ENCODE measurements around the gene FLT1.

Gene FLT1

GRCh38 chr13:28301839-28302238 lies 193.1 kb downstream of the FLT1 start:
- no peak for DNase-seq

DNA sequence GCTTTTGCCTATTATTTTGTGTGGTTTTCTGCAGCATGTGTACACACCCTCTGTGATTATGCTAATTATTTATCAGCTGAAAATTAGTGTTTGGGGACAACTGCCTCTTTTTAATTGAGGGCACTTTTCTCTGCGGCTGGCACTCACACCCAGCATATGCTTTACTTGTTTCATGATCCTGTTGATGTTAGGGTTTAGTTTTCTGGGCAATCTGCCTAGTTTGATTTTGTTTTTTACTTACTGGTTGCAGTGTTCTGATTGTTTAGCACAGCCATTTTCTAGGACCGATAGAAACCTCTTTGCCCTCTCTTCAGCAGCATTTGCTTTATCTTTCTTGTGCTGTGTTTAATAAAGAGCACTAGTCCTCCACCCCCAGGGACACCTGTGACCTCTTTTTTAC lies 195.0 kb downstream of the FLT1 start:
- no peak for DNase-seq

GRCh38 chr13:28297341-28297740 lies 197.6 kb downstream of the FLT1 start:
- DNase-seq = no peak

GRCh38 chr13:28286263-28286662 lies 208.7 kb downstream of the FLT1 start:
- no peak for DNase-seq

- DNase-seq = no peak
Measured at GRCh38 chr13:28283600-28283999, 211.3 kb downstream of the FLT1 start.

DNA sequence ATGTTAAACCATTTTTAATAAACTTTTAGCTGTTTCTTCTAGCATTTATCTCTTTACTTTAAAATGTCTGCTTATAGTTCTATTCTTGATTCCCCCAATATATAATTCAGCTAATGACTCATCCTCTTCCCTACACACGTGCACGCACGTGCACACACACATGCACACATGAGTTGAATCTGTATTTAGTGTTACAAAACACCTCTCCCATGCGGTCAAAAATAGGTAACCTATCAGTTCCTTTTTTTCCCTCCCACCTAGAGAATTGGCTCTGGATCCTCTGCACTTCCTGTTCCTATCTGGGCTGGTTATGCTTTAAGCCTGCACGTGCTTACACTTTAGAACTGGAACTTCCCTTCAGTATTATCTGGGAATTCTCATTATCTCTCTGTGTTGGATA lies 212.5 kb downstream of the FLT1 start:
- no peak for DNase-seq

DNA sequence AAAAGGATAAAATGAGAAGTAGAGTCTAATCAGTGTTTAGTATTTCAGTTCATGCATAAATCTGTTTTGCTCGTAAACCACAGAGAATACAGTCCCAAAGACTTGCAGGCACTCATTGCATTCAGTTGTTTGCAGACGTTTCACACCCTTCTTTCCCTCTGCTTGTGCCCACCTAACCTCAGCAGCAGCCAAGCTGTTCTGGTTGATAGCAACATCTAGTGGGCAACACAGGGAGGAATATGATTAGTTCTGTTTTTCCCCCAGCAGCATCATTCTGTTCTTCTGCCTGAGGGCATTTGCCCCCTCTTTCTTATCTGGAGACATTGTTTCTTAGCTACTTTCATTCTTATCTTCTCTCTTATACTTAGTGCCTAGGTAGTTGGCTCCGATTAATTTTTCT lies 221.0 kb downstream of the FLT1 start:
- no peak for DNase-seq

- DNase-seq = no peak
Measured at GRCh38 chr13:28271056-28271840, 223.7 kb downstream of the FLT1 start.

DNA sequence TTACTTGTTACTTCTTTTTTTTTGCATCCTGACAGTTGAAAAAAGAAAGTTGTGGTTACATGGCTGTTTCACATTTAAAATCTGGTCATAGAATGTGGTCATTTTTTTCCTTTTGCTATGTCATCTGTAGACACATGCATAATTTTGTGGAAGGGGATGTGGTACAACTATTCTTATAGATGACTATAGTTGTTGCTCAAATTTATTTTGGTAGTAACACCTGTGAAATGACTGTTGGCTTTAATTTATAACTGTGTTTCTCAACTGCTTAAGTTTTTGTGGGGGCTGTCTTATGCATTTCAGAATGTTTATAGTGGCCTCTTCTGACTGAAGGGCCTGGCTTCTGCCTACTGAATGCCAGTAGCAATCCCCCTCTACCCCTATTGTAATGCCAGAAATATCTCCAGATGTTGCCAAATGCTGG lies 226.1 kb downstream of the FLT1 start:
- no peak for DNase-seq

- DNase-seq = no peak
Measured at GRCh38 chr13:28267497-28267896, 227.4 kb downstream of the FLT1 start.

DNA sequence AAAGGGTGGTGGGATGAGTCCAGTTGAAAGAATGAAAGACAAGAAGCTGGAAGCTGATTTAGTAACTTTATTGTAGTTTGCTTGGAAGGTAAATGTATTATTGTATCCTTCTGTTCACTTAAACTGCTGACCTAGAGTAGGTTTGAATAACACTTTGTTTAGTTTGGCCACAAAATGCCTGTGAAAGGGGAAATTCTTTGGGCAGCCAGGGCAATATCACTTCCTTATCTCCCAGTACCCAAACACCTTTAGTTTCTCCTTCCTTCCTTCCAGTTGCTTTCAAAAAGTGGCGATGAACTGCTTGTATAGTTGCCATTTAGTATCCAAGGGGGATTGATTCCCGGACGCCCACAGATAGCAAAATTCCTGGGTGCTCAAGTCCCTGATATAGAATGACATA lies 236.5 kb downstream of the FLT1 start:
- no peak for DNase-seq

- no peak for DNase-seq
Measured at GRCh38 chr13:28257305-28257704, 237.6 kb downstream of the FLT1 start.

- DNase-seq = no peak
Measured at GRCh38 chr13:28252547-28252946, 242.4 kb downstream of the FLT1 start.

DNA sequence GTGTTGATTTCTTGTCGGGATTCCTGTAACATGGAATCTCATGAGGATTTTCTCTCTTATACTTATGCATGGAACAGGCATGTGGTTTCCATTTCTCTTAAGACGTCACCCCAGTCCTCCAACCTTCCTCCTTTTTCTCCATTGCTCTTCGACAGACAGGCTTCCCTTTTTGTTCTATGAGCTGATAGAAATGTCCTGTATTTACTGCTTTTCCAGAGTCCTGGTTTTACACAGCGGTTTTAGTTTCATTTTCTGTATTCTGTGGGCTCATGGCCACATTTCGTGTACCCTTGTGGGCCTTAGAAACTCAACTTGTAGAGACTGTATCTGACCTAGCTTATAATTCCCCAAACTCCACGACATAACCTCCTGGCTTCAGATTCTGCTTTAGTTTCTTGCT lies 243.5 kb downstream of the FLT1 start:
- DNase-seq = no peak

DNA sequence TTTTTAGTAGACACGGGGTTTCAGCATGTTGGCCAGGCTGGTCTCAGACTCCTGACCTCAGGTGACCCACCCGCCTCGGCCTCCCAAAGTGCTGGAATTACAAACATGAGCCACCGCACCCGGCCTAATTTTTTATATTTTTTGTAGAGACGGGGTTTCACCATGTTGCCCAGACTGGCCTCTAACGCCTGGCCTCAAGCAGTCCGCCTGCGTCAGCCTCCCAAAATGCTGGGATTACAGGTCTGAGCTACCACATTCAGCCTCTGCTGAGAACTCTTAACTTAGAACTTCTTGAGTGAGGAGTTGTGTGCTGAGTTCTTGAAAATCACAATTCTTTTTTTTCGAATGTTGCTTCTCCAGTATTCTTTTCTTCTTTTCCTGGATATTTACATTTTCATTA lies 244.4 kb downstream of the FLT1 start:
- DNase-seq = no peak
